Non-pigmented ciliary epithelial cell (primary cell): ENCODE results near the gene GJB5.
A peak's percentile ranks its signal among the peaks of the same experiment; 100 is the strongest.

Experiments used
- DNase-seq: peaks from one replicate; pipeline ENCODE4 v3.0.0-alpha.2; 2010; ENCODE audit warnings: low read depth

Gene GJB5

DNA sequence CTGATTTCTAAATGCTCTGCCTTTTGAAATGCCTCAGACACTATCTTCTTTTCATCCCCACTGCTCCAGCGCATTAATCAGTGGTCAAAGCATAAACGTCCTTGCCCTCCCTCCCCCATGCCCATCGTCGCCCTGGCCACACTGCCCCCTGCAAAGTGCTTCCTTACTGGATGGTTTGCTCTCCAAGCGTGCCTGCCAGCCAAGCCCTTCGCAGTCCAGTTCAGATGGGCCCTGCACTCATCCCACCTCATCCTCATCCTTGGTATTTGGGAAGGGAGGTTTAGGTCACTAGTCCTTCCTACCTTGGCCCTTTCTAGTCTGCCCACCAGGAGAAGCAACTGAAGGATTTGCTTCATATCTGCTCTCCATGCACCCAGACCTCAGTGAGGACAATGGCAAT is 41.1 kb downstream of the GJB5 start:
- DNase-seq: no peak

DNA sequence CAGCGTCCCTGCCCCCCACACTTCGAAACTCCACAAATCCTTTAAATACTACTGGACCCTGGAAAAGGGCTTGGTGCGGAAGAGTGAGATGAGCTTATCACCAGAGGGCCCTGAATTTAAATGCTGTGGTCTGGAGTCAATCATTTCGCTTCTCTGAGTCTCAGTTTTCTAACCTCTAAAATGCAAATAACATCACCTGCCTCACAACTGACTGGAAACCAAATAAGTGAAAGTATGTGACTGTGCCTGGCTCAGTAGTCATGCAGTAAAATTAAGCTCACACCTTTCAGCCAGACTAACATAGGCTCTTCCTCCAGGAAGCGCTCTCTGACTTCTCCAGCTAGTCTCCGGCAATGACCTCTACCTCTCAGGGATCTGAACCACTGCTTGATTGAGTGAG is 42.1 kb downstream of the GJB5 start:
- no peak for DNase-seq

- DNase-seq: no peak
Observed at GRCh38 chr1:34800214-34800613, 45.4 kb downstream of the GJB5 start.

- DNase-seq: no peak
Observed at GRCh38 chr1:34803770-34804169, 48.9 kb downstream of the GJB5 start.

- DNase-seq: peak; percentile 17
Observed at GRCh38 chr1:34806396-34806795, 51.5 kb downstream of the GJB5 start.
